SK-N-SH (cell line): ENCODE measurements around the gene FREY1.

Experiments
- CHD2 ChIP-seq: fragments of 150-350 bp; IDR thresholded peaks from 2 replicates; pipeline ENCODE4 v1.6.1; 2018; ENCODE audit warnings: low read length; ENCODE audit not compliant: partially characterized antibody
- CTCF ChIP-seq: fragments of 200-600 bp; sonication (generic); IDR thresholded peaks from 2 replicates; pipeline ENCODE4 v1.6.1; 2017; ENCODE audit warnings: antibody characterized with exemption, mild to moderate bottlenecking, moderate library complexity
- ELF1 ChIP-seq: IDR thresholded peaks from 2 replicates; pipeline ENCODE4 v1.4.0; 2012
- FOXM1 ChIP-seq: IDR thresholded peaks from 2 replicates; pipeline ENCODE4 v1.4.0; 2012; ENCODE audit warnings: low read depth, mild to moderate bottlenecking
- GATA2 ChIP-seq: sonication (generic); formaldehyde crosslinking; IDR thresholded peaks from 2 replicates; pipeline ENCODE4 v1.5.0; 2020; ENCODE audit warnings: mild to moderate bottlenecking, missing genetic modification reagents
- JUND ChIP-seq: IDR thresholded peaks from 2 replicates; pipeline ENCODE4 v1.4.0; 2012
- POLR2AphosphoS5 ChIP-seq: IDR thresholded peaks from 2 replicates; pipeline ENCODE4 v1.6.1; 2012; ENCODE audit warnings: low read depth, low read length
- RAD21 ChIP-seq: IDR thresholded peaks from 2 replicates; pipeline ENCODE4 v1.6.1; 2012; ENCODE audit warnings: mild to moderate bottlenecking, low read length
- RCOR1 ChIP-seq: fragments of 150-350 bp; IDR thresholded peaks from 2 replicates; pipeline ENCODE4 v1.6.1; 2017; ENCODE audit warnings: antibody characterized with exemption, low read length
- REST ChIP-seq: IDR thresholded peaks from 2 replicates; pipeline ENCODE4 v1.6.1; 2012; ENCODE audit warnings: mild to moderate bottlenecking, low read depth, low read length, moderate library complexity
- RFX5 ChIP-seq: IDR thresholded peaks from 2 replicates; pipeline ENCODE4 v1.6.1; 2012; ENCODE audit warnings: mild to moderate bottlenecking, improper control_type of control experiment, low read length
- SIN3A ChIP-seq: IDR thresholded peaks from 2 replicates; pipeline ENCODE4 v1.6.1; 2012; ENCODE audit warnings: low read depth, mild to moderate bottlenecking, low read length, moderate library complexity, borderline replicate concordance
- YY1 ChIP-seq: IDR thresholded peaks from 2 replicates; pipeline ENCODE4 v1.4.0; 2012; ENCODE audit warnings: low read depth, mild to moderate bottlenecking

- no peak for TF ChIP-seq YY1
- TF ChIP-seq RAD21: no peak
- TF ChIP-seq RCOR1: no peak
- TF ChIP-seq CTCF: no peak
- TF ChIP-seq GATA2 (CRISPR knock-in tag): no peak
- TF ChIP-seq JUND: no peak
- TF ChIP-seq ELF1: no peak
- TF ChIP-seq REST: no peak
- no peak for TF ChIP-seq POLR2AphosphoS5
- no peak for TF ChIP-seq CHD2
- no peak for TF ChIP-seq SIN3A
- TF ChIP-seq RFX5: no peak
- no peak for TF ChIP-seq FOXM1
Measured at GRCh38 chr11:45889966-45890365, 17.1 kb downstream of the FREY1 start.
